DMS 273 (cell line): ENCODE measurements around the gene HERPUD1.

Experiments
- DNase-seq: peaks from one replicate; lab custom pipeline; 2025; ENCODE audit not compliant: unreplicated experiment; lab: John Stamatoyannopoulos, UW

HERPUD1 gene

GRCh38 chr16:56994311-56994710 is 62.4 kb downstream of the HERPUD1 start:
- DNase-seq, result no peak
